Activated effector memory CD4-positive, alpha-beta T cell treated with Interleukin-2 at 50 U/mL for 16 hours (primary cell): ENCODE results near the gene CD8A.
A peak's percentile ranks its signal among the peaks of the same experiment; 100 is the strongest.
"Not testable (repeated sequence)": the region's sequence is repeated elsewhere in the genome, so short reads cannot be mapped to it uniquely, and the experiment has no call there.

ENCODE experiments used
- DNase-seq: peaks from one replicate; pipeline ENCODE4 v3.0.0-alpha.2; 2020

The CD8A gene

GRCh38 chr2:86790676-86791572, at the start of gene CD8A:
TSS of gene CD8A (minus strand) at chr2:86790913. CDS start at chr2:86790825, 88 bp downstream.
- DNase-seq = no peak

DNA sequence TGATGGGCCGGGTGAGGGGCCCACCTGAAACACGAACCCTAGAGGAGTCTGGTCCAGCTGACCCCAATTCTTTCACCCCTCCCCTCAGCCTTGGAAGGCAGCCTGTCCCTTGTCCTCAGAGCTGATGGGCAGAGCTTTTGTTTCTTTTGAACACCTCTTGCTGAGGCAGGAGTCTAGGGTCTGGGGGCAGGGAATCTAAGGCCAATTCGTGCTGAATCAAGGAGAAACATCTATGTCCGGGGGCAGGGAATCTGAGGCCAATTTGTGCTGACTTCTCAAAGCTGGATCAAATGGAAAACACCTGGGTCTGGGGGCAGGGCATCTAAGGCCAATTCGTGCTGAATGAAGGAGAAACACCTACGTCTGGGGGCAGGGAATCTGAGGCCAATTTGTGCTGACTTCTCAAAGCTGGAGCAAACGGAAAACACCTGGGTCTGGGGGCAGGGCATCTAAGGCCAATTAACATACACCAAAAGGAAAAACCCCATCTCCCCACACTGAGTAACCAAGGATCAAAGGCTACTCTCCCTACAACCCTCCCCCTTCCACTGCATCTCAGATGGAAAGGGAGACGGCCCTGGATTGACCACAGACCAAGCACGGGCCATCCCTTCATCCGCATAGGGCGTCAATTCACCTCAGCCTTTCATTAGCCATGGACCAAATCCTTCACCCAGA, 49.3 kb upstream of the CD8A start:
- DNase-seq = not testable (repeated sequence)

GRCh38 chr2:86839455-86839854, 48.7 kb upstream of the CD8A start:
- DNase-seq = not testable (repeated sequence)

GRCh38 chr2:86837714-86838113, 47.0 kb upstream of the CD8A start:
- DNase-seq = not testable (repeated sequence)

GRCh38 chr2:86836915-86837695, 46.4 kb upstream of the CD8A start:
- DNase-seq = peak; percentile 5

DNA sequence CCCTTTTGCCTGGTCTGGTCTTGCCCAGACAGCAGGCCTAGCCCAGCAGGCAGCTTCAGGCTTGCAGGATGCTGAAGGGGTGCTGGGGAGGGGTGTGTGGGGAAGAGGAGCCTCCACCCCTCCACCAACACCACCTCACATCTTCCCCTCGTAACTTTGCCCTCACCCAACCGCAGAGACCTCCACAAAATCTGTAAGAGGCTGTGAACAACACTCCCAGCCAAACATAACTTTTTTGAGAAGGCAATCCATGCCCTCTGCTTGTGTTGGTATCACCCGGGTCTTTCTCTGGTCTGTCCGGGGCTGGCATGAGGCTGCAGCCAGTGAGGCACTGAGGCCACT, 44.8 kb upstream of the CD8A start:
- DNase-seq = not testable (repeated sequence)

- no peak for DNase-seq
Observed at GRCh38 chr2:86833315-86833714, 42.6 kb upstream of the CD8A start.

DNA sequence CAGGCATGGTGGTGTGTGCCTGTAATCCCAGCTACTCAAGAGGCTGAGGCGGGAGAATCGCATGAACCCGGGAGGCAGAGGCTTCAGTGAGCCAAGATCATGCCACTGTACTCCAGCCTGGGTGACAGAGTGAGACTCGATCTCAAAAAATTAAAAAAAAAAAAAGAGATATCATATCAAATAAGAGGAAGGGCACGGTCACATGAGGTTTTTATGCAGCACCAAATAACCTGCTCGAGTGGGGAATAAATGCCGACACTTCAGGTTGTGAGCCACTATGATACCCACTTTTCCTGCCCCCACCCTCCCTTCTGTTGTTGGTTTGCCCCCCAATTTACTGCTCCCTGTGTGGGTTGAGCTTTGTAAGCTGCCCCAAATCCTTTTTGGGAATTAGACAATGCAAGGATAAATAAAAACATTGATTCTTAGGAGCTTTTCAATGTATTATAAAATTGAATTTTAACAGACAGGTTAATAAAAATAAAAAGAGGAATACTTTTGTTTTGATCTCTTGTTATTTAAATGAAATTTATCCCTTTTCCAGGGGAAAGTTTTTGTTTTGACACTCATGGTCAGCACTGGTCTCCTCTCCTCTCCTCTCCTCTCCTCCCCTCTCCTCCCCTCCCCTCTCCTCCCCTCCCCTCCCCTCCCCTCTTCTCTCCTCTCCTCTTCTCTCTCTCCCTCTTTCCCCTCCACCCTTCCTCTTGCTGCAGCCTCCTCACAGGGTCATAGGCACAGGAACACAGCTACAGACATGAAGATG, 41.8 kb upstream of the CD8A start:
- no peak for DNase-seq

DNA sequence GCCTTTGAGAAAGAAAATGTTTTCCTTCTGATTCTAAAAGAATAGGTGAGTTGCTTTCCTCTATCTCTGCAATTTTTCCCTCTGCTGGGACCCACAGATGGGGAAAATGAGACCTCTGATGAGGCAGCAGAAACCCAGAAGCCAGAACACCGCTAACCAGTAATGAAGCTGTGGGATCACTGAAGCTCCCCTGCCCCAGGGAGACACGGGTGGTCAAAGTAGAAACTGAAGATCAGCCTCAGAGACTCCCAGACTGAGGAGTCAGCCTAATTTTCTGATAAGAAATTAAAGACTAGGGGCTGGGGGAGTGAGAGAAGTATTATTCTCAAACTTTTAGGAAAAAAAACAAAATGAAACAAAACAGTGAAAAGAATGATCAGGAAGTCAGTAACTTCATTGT, 40.8 kb upstream of the CD8A start:
- DNase-seq = no peak

GRCh38 chr2:86826951-86827350, 36.2 kb upstream of the CD8A start:
- no peak for DNase-seq

GRCh38 chr2:86825693-86826381, 35.1 kb upstream of the CD8A start:
- no peak for DNase-seq

GRCh38 chr2:86825036-86825692, 34.5 kb upstream of the CD8A start:
- DNase-seq = no peak

- DNase-seq = no peak
Observed at GRCh38 chr2:86822668-86823345, 32.1 kb upstream of the CD8A start.

DNA sequence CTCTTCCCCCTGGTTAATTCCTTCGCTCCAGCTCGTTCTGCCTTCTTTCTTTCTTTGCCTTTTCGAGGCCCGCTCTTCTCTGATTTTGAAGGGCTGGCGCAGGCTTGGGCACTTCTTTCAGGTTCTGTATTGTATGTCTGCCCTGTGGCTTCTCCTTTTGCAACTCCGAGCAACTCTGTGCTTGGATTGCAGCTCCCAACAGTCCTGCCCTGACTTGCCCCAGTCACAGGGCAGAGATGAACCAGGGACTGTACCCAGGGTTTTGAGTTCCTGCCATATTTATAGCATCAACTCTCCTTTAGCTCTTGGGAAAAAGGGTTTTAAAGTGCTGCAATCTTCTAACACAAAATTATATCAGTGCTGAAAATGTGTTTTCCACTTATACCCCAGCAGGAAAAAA, 31.1 kb upstream of the CD8A start:
- DNase-seq = no peak

DNA sequence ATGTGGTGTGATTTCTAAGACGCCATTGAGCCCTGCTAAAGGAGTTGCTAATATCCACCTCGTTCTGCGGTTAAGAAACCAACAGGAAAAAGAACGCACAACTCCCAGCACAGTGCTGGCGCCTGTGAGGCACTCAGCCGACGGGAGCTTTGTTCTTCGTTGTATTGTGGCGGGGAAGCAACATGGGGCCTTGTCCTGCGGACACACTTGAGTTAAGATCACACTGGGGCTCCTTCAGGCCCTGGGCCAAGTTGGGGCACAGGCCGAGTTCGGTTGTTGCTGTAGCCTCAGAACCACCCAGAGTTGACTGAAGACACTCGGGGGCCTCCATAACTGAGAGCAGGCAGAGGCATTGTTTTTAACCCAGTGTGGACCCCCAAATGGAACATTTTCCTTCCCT, 30.6 kb upstream of the CD8A start:
- DNase-seq = no peak

DNA sequence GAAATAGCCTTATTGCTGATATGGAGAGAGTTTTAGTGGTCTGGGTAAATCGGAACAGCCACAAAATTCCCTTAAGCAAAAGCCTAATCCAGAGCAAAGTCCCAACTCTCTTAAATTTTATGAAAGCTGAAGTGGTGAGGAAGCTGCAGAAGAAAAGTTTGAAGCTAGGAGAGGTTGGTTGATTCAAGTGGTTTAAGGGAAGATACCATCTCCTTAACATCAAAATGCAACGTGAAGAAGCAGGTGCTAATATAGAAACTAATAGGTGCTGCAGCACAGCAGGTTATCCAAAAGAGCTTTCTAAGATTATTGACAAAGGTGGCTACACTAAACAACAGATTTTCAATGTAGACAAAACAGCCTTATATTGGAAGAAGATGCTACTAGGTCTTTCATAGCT, 28.2 kb upstream of the CD8A start:
- no peak for DNase-seq

DNA sequence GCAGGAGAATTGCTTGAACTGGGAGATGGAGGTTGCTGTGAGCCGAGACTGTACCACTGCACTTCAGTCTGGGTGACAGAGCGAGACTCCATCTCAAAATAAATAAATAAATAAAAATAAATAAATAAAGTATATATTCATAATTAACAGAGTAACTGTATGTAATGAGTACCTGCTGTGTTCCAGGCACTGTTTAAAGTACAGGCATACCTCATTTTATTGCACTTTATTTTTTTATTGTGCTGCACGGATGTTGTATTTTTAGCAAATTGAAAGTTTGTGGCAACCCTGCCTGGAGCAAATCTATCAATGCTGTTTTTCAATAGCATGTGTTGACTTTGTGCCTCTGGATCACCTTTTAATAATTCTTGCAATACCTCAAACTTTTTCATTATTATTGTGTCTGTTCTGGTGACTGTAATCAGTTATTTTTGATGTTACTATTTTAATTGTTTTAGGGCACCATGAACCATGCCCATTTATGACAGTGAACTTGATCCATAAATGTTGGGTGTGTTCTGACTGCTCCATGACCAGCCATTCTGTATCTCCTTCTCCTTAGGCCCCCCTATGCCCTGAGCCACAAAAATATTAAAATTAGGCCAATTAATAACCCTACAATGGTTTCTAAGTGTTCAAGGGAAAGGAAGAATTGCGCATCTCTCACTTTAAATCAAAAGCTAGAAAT, 27.5 kb upstream of the CD8A start:
- DNase-seq = no peak

GRCh38 chr2:86815611-86816010, 24.9 kb upstream of the CD8A start:
- no peak for DNase-seq

- DNase-seq = no peak
Observed at GRCh38 chr2:86809481-86810121, 18.9 kb upstream of the CD8A start.
